Lung microvascular endothelial cell (primary cell): Measurements from ENCODE around the gene EPHB1. TPM values are rescaled to one million over a fixed set of nuclear protein-coding genes. Genes with fewer than 3 reads are reported as not detected.

Experiments
- DNase-seq, 2 donors: peaks; one replicate each; pipeline versions ENCODE4 v3.0.0 to v3.0.0-alpha.2; 2010; ENCODE audit warnings: low read depth in 2 of 2
- total RNA-seq: library from RNA; depleted of rRNA; stranded (reverse); fragments of >200 nt; gene quantifications from 2 replicates; pipeline ENCODE4 v1.2.1, GENCODE V29; 2014

The EPHB1 gene
- total RNA-seq, 1 donor from 2014 or later = 4.2 TPM

GRCh38 chr3:134847349-134847748 is 52.3 kb downstream of the EPHB1 start:
- peak in 1 of 2 donors; percentile 15 for DNase-seq

- no peak for DNase-seq
Observed at GRCh38 chr3:134849561-134849960, 54.5 kb downstream of the EPHB1 start.

- DNase-seq = peak in 1 of 2 donors; percentile 81
Observed at GRCh38 chr3:134850761-134851160, 55.7 kb downstream of the EPHB1 start.

- DNase-seq = no peak
Observed at GRCh38 chr3:134852132-134852531, 57.1 kb downstream of the EPHB1 start.

GRCh38 chr3:134852893-134853351 is 57.9 kb downstream of the EPHB1 start:
- no peak for DNase-seq

- no peak for DNase-seq
Observed at GRCh38 chr3:134854254-134854653, 59.2 kb downstream of the EPHB1 start.

GRCh38 chr3:134857356-134857755 is 62.3 kb downstream of the EPHB1 start:
- DNase-seq = no peak

GRCh38 chr3:134857776-134858362 is 62.8 kb downstream of the EPHB1 start:
- DNase-seq = no peak

- no peak for DNase-seq
Observed at GRCh38 chr3:134858441-134859035, 63.5 kb downstream of the EPHB1 start.

GRCh38 chr3:134859341-134859740 is 64.3 kb downstream of the EPHB1 start:
- DNase-seq = no peak

GRCh38 chr3:134860141-134860540 is 65.1 kb downstream of the EPHB1 start:
- no peak for DNase-seq

GRCh38 chr3:134863915-134864314 is 68.9 kb downstream of the EPHB1 start:
- peak in 1 of 2 donors; percentile 23 for DNase-seq

- peak in 1 of 2 donors; percentile 76 for DNase-seq
Observed at GRCh38 chr3:134864636-134865035, 69.6 kb downstream of the EPHB1 start.

GRCh38 chr3:134867277-134867676 is 72.2 kb downstream of the EPHB1 start:
- no peak for DNase-seq

GRCh38 chr3:134869153-134869726 is 74.2 kb downstream of the EPHB1 start:
- DNase-seq = no peak

- DNase-seq = no peak
Observed at GRCh38 chr3:134871818-134872217, 76.8 kb downstream of the EPHB1 start.

- no peak for DNase-seq
Observed at GRCh38 chr3:134872440-134873388, 77.7 kb downstream of the EPHB1 start.

- no peak for DNase-seq
Observed at GRCh38 chr3:134873789-134874188, 78.7 kb downstream of the EPHB1 start.

- DNase-seq = peak in 1 of 2 donors; percentile 78
Observed at GRCh38 chr3:134874737-134875413, 79.8 kb downstream of the EPHB1 start.

GRCh38 chr3:134876836-134877235 is 81.8 kb downstream of the EPHB1 start:
- DNase-seq = no peak

GRCh38 chr3:134877788-134878187 is 82.7 kb downstream of the EPHB1 start:
- DNase-seq = no peak
